Measurements from ENCODE around the gene CDC45.

DNA sequence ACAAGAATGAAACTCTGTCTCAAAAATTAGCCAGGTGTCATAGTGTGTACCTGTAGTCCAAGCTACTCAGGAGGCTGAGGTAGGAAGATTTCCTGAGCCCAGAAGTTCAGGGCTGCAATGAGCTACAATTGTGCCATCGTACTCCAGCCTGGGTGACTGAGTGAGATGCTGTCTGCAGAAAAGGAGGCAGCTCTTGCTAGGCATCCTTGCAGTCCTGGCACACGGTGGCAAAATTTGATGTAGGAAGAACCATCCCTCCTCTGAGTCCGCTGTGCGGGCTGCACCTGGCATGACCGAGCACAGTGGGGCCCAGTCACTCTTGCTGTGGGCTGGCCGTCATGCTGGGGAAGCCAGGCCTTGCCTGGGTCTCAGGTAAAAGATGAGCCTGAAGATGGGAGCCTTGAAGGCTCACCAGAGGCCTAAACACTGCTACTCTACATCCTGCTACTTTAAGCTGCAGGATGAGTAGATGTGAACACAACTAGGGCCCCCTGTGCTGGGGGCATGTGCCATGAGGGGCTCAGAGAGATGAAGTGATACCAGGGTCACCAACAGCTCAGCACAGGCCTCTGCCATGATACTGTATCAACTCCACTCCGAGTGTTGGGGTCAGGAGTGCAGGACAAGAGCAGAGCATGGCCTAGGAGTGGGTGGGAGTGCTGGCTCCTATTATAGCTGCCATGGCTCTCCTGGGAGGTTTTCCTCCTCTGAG, 18.6 kb downstream of the CDC45 start:
- TF ChIP-seq, protein P1, sequence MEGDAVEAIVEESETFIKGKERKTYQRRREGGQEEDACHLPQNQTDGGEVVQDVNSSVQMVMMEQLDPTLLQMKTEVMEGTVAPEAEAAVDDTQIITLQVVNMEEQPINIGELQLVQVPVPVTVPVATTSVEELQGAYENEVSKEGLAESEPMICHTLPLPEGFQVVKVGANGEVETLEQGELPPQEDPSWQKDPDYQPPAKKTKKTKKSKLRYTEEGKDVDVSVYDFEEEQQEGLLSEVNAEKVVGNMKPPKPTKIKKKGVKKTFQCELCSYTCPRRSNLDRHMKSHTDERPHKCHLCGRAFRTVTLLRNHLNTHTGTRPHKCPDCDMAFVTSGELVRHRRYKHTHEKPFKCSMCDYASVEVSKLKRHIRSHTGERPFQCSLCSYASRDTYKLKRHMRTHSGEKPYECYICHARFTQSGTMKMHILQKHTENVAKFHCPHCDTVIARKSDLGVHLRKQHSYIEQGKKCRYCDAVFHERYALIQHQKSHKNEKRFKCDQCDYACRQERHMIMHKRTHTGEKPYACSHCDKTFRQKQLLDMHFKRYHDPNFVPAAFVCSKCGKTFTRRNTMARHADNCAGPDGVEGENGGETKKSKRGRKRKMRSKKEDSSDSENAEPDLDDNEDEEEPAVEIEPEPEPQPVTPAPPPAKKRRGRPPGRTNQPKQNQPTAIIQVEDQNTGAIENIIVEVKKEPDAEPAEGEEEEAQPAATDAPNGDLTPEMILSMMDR (IDR thresholded peaks at IDR 0.05), result no peak
- no peak for TF ChIP-seq POLR2A (IDR thresholded peaks at IDR 0.05)

Measured in ovary (tissue), 3 donors.